ENCODE results near the gene MTA1.

DNA sequence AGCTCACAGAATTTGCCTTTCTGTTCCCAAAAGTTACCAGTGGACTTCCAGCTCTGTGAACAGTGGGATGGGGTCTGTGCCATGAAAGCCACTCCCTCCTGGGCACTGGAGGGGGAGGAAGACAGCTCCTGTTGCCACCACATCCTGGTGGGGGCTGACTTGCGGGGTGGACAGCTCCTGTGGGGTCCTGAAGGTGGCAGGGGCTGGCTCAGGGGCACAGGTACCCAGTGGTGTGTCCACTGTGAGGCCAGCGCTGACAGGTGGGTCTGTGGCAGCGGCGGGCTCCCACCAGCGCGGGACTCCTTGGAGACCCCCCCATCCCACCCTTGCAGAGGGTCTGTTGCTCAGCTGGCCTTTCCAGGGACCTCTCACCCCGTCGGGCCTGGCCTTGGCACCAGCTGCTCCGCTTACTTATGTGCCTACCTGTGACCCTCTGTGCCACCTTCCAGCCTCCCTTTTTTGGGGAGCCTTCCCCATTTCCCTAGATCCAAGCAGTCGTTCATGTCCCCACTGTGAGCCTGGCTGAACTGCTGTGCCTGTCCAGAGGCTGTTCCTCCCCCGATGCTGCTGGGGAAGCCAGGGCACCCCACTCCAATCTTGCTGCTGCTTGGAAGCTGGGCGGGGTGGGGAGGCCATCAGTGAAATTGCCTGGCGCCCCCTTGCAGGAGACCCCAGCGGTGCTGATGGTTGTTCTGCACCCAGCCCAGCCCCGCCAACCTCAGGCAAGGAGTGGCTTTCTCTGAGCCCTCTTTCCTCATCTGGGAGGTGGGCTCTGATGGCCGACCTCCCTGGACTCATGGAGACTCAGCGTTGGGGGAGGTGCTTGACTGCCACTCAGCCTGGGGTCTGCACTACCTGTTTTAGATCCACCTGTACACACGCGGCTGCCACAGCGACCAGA is 73.6 kb downstream of the MTA1 start:
- no peak for TF ChIP-seq YY1 (IDR thresholded peaks at IDR 0.05; ENCODE audit: low read depth, low read length)
- no peak for TF ChIP-seq CEBPB (IDR thresholded peaks at IDR 0.05; ENCODE audit: low read depth, low read length)
- TF ChIP-seq NRF1 (IDR thresholded peaks at IDR 0.05; ENCODE audit: low read depth, low read length), result no peak
- peak in 1 of 3 experiments; percentile 3; a peak in 1 of 4 replicates for TF ChIP-seq CTCF (IDR thresholded peaks at IDR 0.05; ENCODE audit: control extremely low read depth in 1 of 3, insufficient read depth in 1 of 3, low read depth in 1 of 3, low read length in 3 of 3)
- no peak for TF ChIP-seq GABPA (IDR thresholded peaks at IDR 0.05; ENCODE audit: borderline replicate concordance, insufficient read depth, low read length)
- no peak for TF ChIP-seq RBBP5 (IDR thresholded peaks at IDR 0.05; ENCODE audit: borderline replicate concordance, low read depth, low read length)
- TF ChIP-seq BCL11A (IDR thresholded peaks at IDR 0.05; ENCODE audit: low read depth in 2 of 2, low read length in 2 of 2), result no peak
- no peak for TF ChIP-seq POLR2A (IDR thresholded peaks at IDR 0.05; ENCODE audit: control extremely low read depth in 1 of 2, low read depth in 2 of 2, low read length in 2 of 2)
- TF ChIP-seq KDM5A (IDR thresholded peaks at IDR 0.05; ENCODE audit: low read length), result no peak
- TF ChIP-seq GTF2F1 (IDR thresholded peaks at IDR 0.05; ENCODE audit: borderline replicate concordance, low read depth, low read length), result no peak
- no peak for TF ChIP-seq POLR2AphosphoS5 (IDR thresholded peaks at IDR 0.05; ENCODE audit: low read depth, low read length)
- TF ChIP-seq, protein P1, sequence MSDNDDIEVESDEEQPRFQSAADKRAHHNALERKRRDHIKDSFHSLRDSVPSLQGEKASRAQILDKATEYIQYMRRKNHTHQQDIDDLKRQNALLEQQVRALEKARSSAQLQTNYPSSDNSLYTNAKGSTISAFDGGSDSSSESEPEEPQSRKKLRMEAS (IDR thresholded peaks at IDR 0.05), result no peak
- no peak for TF ChIP-seq ZNF274 (IDR thresholded peaks at IDR 0.05; ENCODE audit: borderline replicate concordance, extremely low read depth, low read length)

Data from H1 (cell line).